Activated T-helper 1 cell treated with anti-CD3 and anti-CD28 coated beads, Interleukin-12 subunit alpha, Interleukin-12 subunit beta, Interleukin-2, Interleukin-4 antibody, amounts not matched to agents 30 ng/mL and 10 ng/mL and 1 ng/mL, durations not matched to agents 14 hours and 24 hours and 36 hours (primary cell): ENCODE data around the gene TLX3. TPM values are rescaled to one million over a fixed set of nuclear protein-coding genes. Genes with fewer than 3 reads are reported as not detected.

ENCODE experiments used
- DNase-seq: peaks from one replicate; pipeline ENCODE4 v3.0.0; 2021; ENCODE audit warnings: low spot score
- H3K27ac Mint-ChIP-seq: one replicate; pipeline ENCODE4 v1.8.0; 2021; ENCODE audit warnings: mild to moderate bottlenecking, mixed read lengths
- H3K27me3 Mint-ChIP-seq: one replicate; pipeline ENCODE4 v1.8.0; 2022; ENCODE audit warnings: mild to moderate bottlenecking, moderate library complexity, mixed read lengths; ENCODE audit not compliant: insufficient read depth
- H3K36me3 Mint-ChIP-seq: one replicate; pipeline ENCODE4 v1.8.0; 2021; ENCODE audit warnings: low read depth, mixed read lengths
- H3K4me1 Mint-ChIP-seq: one replicate; pipeline ENCODE4 v1.8.0; 2021; ENCODE audit warnings: low read depth, mixed read lengths
- H3K4me3 Mint-ChIP-seq: one replicate; pipeline ENCODE4 v1.8.0; 2021; ENCODE audit warnings: mild to moderate bottlenecking, moderate library complexity, mixed read lengths
- H3K9me3 Mint-ChIP-seq: one replicate; pipeline ENCODE4 v1.8.0; 2021; ENCODE audit warnings: mixed read lengths
- intact Hi-C: fragments of 100-400 bp; cut with micrococcal nuclease; formaldehyde crosslinking; loops from one replicate; pipeline ENCODE4 v1.15.1; 2024
- total RNA-seq: library from RNA; stranded (reverse); gene quantifications from 2 replicates; pipeline ENCODE4 v1.2.3, GENCODE V29; 2022

The TLX3 gene
- total RNA-seq, 1 donor from 2014 or later: not detected

GRCh38 chr5:171321447-171321846, 12.4 kb downstream of the TLX3 start:
- Mint-ChIP-seq H3K4me3 (no peak overlapping the region), H3K27ac (no peak overlapping the region), H3K4me1 (no peaks in the 10 kb centered on the region), H3K27me3 (peaks cover 57% of the 10 kb centered on the region), H3K9me3 (no peaks in the 10 kb centered on the region), H3K36me3 (no peaks in the 10 kb centered on the region)
- intact Hi-C loops: no loop called here
- DNase-seq: no peak

- no peak for DNase-seq
- no peak overlapping the region for H3K4me3 Mint-ChIP-seq
- H3K4me1 Mint-ChIP-seq: no peaks in the 10 kb centered on the region
- peaks cover 54% of the 10 kb centered on the region for H3K27me3 Mint-ChIP-seq
- H3K36me3 Mint-ChIP-seq: no peaks in the 10 kb centered on the region
- H3K27ac Mint-ChIP-seq: no peak overlapping the region
- intact Hi-C loops: no loop called here
- H3K9me3 Mint-ChIP-seq: no peaks in the 10 kb centered on the region
Observed at GRCh38 chr5:171322527-171322926, 13.5 kb downstream of the TLX3 start.

GRCh38 chr5:171323007-171323406, 14.0 kb downstream of the TLX3 start:
- DNase-seq: no peak
- Mint-ChIP-seq H3K27me3 (peaks cover 50% of the 10 kb centered on the region), H3K9me3 (no peaks in the 10 kb centered on the region), H3K36me3 (no peaks in the 10 kb centered on the region), H3K4me1 (no peaks in the 10 kb centered on the region), H3K27ac (no peak overlapping the region), H3K4me3 (no peak overlapping the region)
- intact Hi-C loops: no loop called here

GRCh38 chr5:171323806-171324632, 15.0 kb downstream of the TLX3 start:
- no peak overlapping the region for H3K27ac Mint-ChIP-seq
- H3K36me3 Mint-ChIP-seq: no peaks in the 10 kb centered on the region

GRCh38 chr5:171330021-171330420, 21.0 kb downstream of the TLX3 start:
- intact Hi-C loops: no loop called here
- H3K4me1 Mint-ChIP-seq: no peaks in the 10 kb centered on the region
- H3K4me3 Mint-ChIP-seq: no peak overlapping the region
- no peak overlapping the region for H3K27ac Mint-ChIP-seq
- DNase-seq: no peak
- peaks cover 29% of the 10 kb centered on the region for H3K27me3 Mint-ChIP-seq
- H3K36me3 Mint-ChIP-seq: no peaks in the 10 kb centered on the region
- H3K9me3 Mint-ChIP-seq: no peaks in the 10 kb centered on the region

More at GRCh38 chr5:171323806-171324632, 15.0 kb downstream of the TLX3 start:
- Mint-ChIP-seq H3K4me3 (no peak overlapping the region), H3K4me1 (no peaks in the 10 kb centered on the region), H3K9me3 (no peaks in the 10 kb centered on the region), H3K27me3 (peaks cover 46% of the 10 kb centered on the region)
- intact Hi-C loops: no loop called here
- DNase-seq: no peak

GRCh38 chr5:171335616-171336015, 26.6 kb downstream of the TLX3 start:
- Mint-ChIP-seq H3K4me3 (no peak overlapping the region), H3K4me1 (no peaks in the 10 kb centered on the region), H3K36me3 (no peaks in the 10 kb centered on the region), H3K9me3 (no peaks in the 10 kb centered on the region), H3K27ac (no peak overlapping the region), H3K27me3 (peaks cover 19% of the 10 kb centered on the region)
- intact Hi-C loops: loop anchor here (2.0 kb wide), 1 partner anchor 699 kb away; no protein-coding TSS in a partner anchor
- DNase-seq: no peak

- Mint-ChIP-seq H3K27ac (no peak overlapping the region), H3K4me1 (no peaks in the 10 kb centered on the region), H3K27me3 (peaks cover 19% of the 10 kb centered on the region), H3K9me3 (no peaks in the 10 kb centered on the region), H3K36me3 (no peaks in the 10 kb centered on the region), H3K4me3 (peak overlapping the region; percentile 37)
- intact Hi-C loops: loop anchor here (2.0 kb wide), 1 partner anchor 700 kb away; no protein-coding TSS in a partner anchor
- DNase-seq: no peak
Observed at GRCh38 chr5:171336521-171337209, 27.6 kb downstream of the TLX3 start.

- H3K4me1 Mint-ChIP-seq: no peaks in the 10 kb centered on the region
Observed at GRCh38 chr5:171337210-171337569, 28.1 kb downstream of the TLX3 start.

GRCh38 chr5:171340042-171340441, 31.0 kb downstream of the TLX3 start:
- H3K27ac Mint-ChIP-seq: no peak overlapping the region
- H3K36me3 Mint-ChIP-seq: no peaks in the 10 kb centered on the region
- H3K4me1 Mint-ChIP-seq: no peaks in the 10 kb centered on the region
- H3K9me3 Mint-ChIP-seq: no peaks in the 10 kb centered on the region
- intact Hi-C loops: no loop called here
- peaks cover 14% of the 10 kb centered on the region for H3K27me3 Mint-ChIP-seq
- no peak overlapping the region for H3K4me3 Mint-ChIP-seq
- no peak for DNase-seq

More at GRCh38 chr5:171337210-171337569, 28.1 kb downstream of the TLX3 start:
- no peaks in the 10 kb centered on the region for H3K36me3 Mint-ChIP-seq
- DNase-seq: no peak
- intact Hi-C loops: loop anchor here (2.0 kb wide), 1 partner anchor 700 kb away; no protein-coding TSS in a partner anchor
- no peaks in the 10 kb centered on the region for H3K9me3 Mint-ChIP-seq
- H3K27me3 Mint-ChIP-seq: peaks cover 19% of the 10 kb centered on the region
- H3K4me3 Mint-ChIP-seq: peak overlapping the region; percentile 37
- H3K27ac Mint-ChIP-seq: no peak overlapping the region

GRCh38 chr5:171340491-171340890, 31.4 kb downstream of the TLX3 start:
- no peak for DNase-seq
- Mint-ChIP-seq H3K9me3 (no peaks in the 10 kb centered on the region), H3K27me3 (peaks cover 11% of the 10 kb centered on the region), H3K27ac (no peak overlapping the region), H3K36me3 (no peaks in the 10 kb centered on the region), H3K4me3 (no peak overlapping the region), H3K4me1 (no peaks in the 10 kb centered on the region)
- intact Hi-C loops: no loop called here

GRCh38 chr5:171342362-171343111, 33.5 kb downstream of the TLX3 start:
- H3K4me1 Mint-ChIP-seq: no peaks in the 10 kb centered on the region
- no peak overlapping the region for H3K27ac Mint-ChIP-seq
- no peaks in the 10 kb centered on the region for H3K36me3 Mint-ChIP-seq
- peaks cover 11% of the 10 kb centered on the region for H3K27me3 Mint-ChIP-seq
- DNase-seq: peak; percentile 3
- H3K9me3 Mint-ChIP-seq: no peaks in the 10 kb centered on the region
- no peak overlapping the region for H3K4me3 Mint-ChIP-seq
- intact Hi-C loops: loop anchor here (1.0 kb wide), 1 partner anchor 135 kb away; no protein-coding TSS in a partner anchor

GRCh38 chr5:171344936-171345608, 36.0 kb downstream of the TLX3 start:
- no peaks in the 10 kb centered on the region for H3K4me1 Mint-ChIP-seq
- intact Hi-C loops: no loop called here
- no peak for DNase-seq
- no peaks in the 10 kb centered on the region for H3K36me3 Mint-ChIP-seq
- no peaks in the 10 kb centered on the region for H3K9me3 Mint-ChIP-seq
- H3K4me3 Mint-ChIP-seq: no peak overlapping the region
- H3K27ac Mint-ChIP-seq: no peak overlapping the region
- peaks cover 8% of the 10 kb centered on the region for H3K27me3 Mint-ChIP-seq
